VCaP (cell line): Measurements from ENCODE around the gene TRIM54.
"Not testable (repeated sequence)": the region's sequence is repeated elsewhere in the genome, so short reads cannot be mapped to it uniquely, and the experiment has no call there.

Experiments
- H3K27ac ChIP-seq: fragments of 450-650 bp; 2 replicates; pipeline ENCODE4 v1.5.1; 2017
- CTCF ChIP-seq: fragments of 450-650 bp; conservative IDR thresholded peaks from 2 replicates; pipeline ENCODE4 v1.5.1; 2017; ENCODE audit warnings: mild to moderate bottlenecking, moderate library complexity

The TRIM54 gene

GRCh38 chr2:27350106-27350693 lies 68.0 kb downstream of the TRIM54 start:
- H3K27ac ChIP-seq: no peak overlapping the region
- no peak for TF ChIP-seq CTCF

GRCh38 chr2:27351802-27352598 lies 69.8 kb downstream of the TRIM54 start:
- H3K27ac ChIP-seq: no peak overlapping the region
- TF ChIP-seq CTCF: no peak

GRCh38 chr2:27353386-27353761 lies 71.1 kb downstream of the TRIM54 start:
- H3K27ac ChIP-seq: not testable (repeated sequence)

GRCh38 chr2:27353762-27354596 lies 71.8 kb downstream of the TRIM54 start:
- no peak for TF ChIP-seq CTCF
- no peak overlapping the region for H3K27ac ChIP-seq

GRCh38 chr2:27354597-27354927 lies 72.3 kb downstream of the TRIM54 start:
- H3K27ac ChIP-seq: no peak overlapping the region
- no peak for TF ChIP-seq CTCF

GRCh38 chr2:27356056-27356381 lies 73.8 kb downstream of the TRIM54 start:
- peak overlapping the region; percentile 95 for H3K27ac ChIP-seq
- TF ChIP-seq CTCF: no peak

GRCh38 chr2:27356382-27357181 lies 74.4 kb downstream of the TRIM54 start, which contains the start of gene GTF3C2:
Gene GTF3C2 (minus strand): TSS chr2:27356764. CDS start chr2:27343554, 13,210 bp downstream.
- no peak for TF ChIP-seq CTCF
- peak within 1 kb of the TSS; percentile 95 for H3K27ac ChIP-seq
